ENCODE measurements around the gene C12orf56. TPM values are rescaled to one million over a fixed set of nuclear protein-coding genes. Genes with fewer than 3 reads are reported as not detected.
"Not testable (repeated sequence)": the region's sequence is repeated elsewhere in the genome, so short reads cannot be mapped to it uniquely, and the experiment has no call there.

C12orf56 gene
- total RNA-seq, 1 donor from 2014 or later = not detected

DNA sequence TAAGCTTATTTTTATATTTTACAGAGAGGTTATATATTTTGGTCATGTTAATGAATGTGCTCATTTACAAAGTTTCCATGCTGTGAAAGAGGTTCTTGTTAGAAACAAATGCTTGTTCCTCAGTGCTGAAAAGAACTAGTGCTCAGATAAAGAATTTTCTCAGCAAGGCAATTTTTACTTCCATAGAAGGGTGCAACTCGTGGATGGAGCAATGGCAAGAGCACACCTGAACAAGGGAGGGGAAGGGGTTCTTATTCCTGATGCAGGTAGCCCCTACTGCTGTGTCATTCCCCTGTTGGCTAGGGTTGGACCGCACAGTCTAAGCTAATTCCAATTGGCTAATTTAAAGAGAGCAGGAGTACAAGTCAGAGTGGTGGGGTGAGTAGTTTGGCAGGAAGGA, 34.3 kb downstream of the C12orf56 start:
- H3K4me3 Mint-ChIP-seq; intact Hi-C loops (cut with micrococcal nuclease); H3K36me3 Mint-ChIP-seq (ENCODE audit: low read depth); H3K9me3 Mint-ChIP-seq; DNase-seq; H3K27me3 Mint-ChIP-seq; H3K4me1 Mint-ChIP-seq; H3K27ac Mint-ChIP-seq: not testable (repeated sequence)

GRCh38 chr12:64352181-64352580, 38.4 kb downstream of the C12orf56 start:
- peaks cover 2% of the 10 kb centered on the region for H3K36me3 Mint-ChIP-seq (ENCODE audit: low read depth)
- H3K4me3 Mint-ChIP-seq = no peak overlapping the region
- no peaks in the 10 kb centered on the region for H3K4me1 Mint-ChIP-seq
- DNase-seq = no peak
- peaks cover 9% of the 10 kb centered on the region for H3K9me3 Mint-ChIP-seq
- no peak overlapping the region for H3K27ac Mint-ChIP-seq
- peaks cover 4% of the 10 kb centered on the region for H3K27me3 Mint-ChIP-seq
- intact Hi-C loops (cut with micrococcal nuclease) = no loop called here

DNA sequence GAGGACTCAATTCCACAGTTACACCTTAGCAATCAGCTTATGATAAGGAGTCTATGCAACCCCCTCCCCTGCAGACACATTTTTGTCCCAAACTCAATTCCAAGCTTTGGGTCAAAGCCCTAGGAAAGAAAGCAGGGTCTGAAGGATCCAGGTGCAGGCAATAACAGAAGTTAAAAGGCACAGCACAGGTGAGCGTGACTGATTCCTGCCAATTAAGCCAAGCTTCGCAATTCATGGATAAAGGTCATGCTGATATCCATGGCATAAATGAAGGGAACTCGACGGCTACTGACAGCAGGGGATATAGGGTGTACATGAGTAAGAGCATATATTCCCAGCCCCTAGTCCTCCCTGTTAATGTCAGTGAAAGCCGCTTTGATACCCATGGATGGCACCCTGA, 39.3 kb downstream of the C12orf56 start:
- H3K4me3 Mint-ChIP-seq = no peak overlapping the region
- intact Hi-C loops (cut with micrococcal nuclease) = no loop called here
- H3K9me3 Mint-ChIP-seq = peaks cover 6% of the 10 kb centered on the region
- H3K36me3 Mint-ChIP-seq (ENCODE audit: low read depth) = no peaks in the 10 kb centered on the region
- H3K4me1 Mint-ChIP-seq = no peaks in the 10 kb centered on the region
- H3K27ac Mint-ChIP-seq = no peak overlapping the region
- peaks cover 4% of the 10 kb centered on the region for H3K27me3 Mint-ChIP-seq
- DNase-seq = no peak

- no peaks in the 10 kb centered on the region for H3K4me1 Mint-ChIP-seq
- no peak for DNase-seq
- intact Hi-C loops (cut with micrococcal nuclease) = no loop called here
- no peak overlapping the region for H3K4me3 Mint-ChIP-seq
- peaks cover 4% of the 10 kb centered on the region for H3K9me3 Mint-ChIP-seq
- no peaks in the 10 kb centered on the region for H3K36me3 Mint-ChIP-seq (ENCODE audit: low read depth)
- H3K27ac Mint-ChIP-seq = no peak overlapping the region
- H3K27me3 Mint-ChIP-seq = peaks cover 4% of the 10 kb centered on the region
Measured at GRCh38 chr12:64347630-64348029, 42.9 kb downstream of the C12orf56 start.

GRCh38 chr12:64344631-64345030, 45.9 kb downstream of the C12orf56 start:
- H3K27me3 Mint-ChIP-seq; H3K36me3 Mint-ChIP-seq (ENCODE audit: low read depth); H3K4me1 Mint-ChIP-seq; H3K27ac Mint-ChIP-seq; H3K9me3 Mint-ChIP-seq; intact Hi-C loops (cut with micrococcal nuclease); H3K4me3 Mint-ChIP-seq; DNase-seq: not testable (repeated sequence)

GRCh38 chr12:64340546-64340945, 50.0 kb downstream of the C12orf56 start:
- H3K4me1 Mint-ChIP-seq; DNase-seq; H3K4me3 Mint-ChIP-seq; intact Hi-C loops (cut with micrococcal nuclease); H3K27ac Mint-ChIP-seq; H3K27me3 Mint-ChIP-seq; H3K36me3 Mint-ChIP-seq (ENCODE audit: low read depth); H3K9me3 Mint-ChIP-seq: not testable (repeated sequence)

GRCh38 chr12:64335886-64336466, 54.6 kb downstream of the C12orf56 start:
- no peak overlapping the region for H3K27ac Mint-ChIP-seq
- H3K4me1 Mint-ChIP-seq = no peaks in the 10 kb centered on the region

DNA sequence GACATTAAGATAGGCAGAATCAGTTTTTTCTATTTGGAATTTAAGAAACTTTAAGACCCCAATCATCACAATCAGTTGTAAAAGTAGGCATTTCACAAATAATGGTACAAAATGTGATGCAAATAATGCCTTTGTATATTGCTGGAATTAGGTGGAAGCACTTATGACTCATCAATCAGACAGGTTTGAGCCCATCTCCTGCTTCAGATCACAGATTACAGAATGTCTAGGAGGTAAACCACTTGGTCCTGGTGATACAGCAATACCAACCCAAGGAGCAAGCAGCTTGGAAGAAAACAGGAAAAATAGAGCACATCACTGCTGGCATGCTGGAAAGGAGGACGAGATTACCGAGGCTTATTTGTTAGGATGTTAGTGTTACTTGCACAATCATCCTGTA, 57.6 kb downstream of the C12orf56 start:
- Mint-ChIP-seq H3K27ac (no peak overlapping the region), H3K9me3 (no peaks in the 10 kb centered on the region), H3K4me3 (no peak overlapping the region), H3K36me3 (ENCODE audit: low read depth) (no peaks in the 10 kb centered on the region), H3K27me3 (no peaks in the 10 kb centered on the region), H3K4me1 (no peaks in the 10 kb centered on the region)
- intact Hi-C loops (cut with micrococcal nuclease) = no loop called here
- no peak for DNase-seq

More at GRCh38 chr12:64335886-64336466, 54.6 kb downstream of the C12orf56 start:
- Mint-ChIP-seq H3K9me3 (peaks cover 4% of the 10 kb centered on the region), H3K27me3 (peaks cover 2% of the 10 kb centered on the region), H3K4me3 (no peak overlapping the region), H3K36me3 (ENCODE audit: low read depth) (no peaks in the 10 kb centered on the region)
- DNase-seq = no peak
- intact Hi-C loops (cut with micrococcal nuclease) = no loop called here

DNA sequence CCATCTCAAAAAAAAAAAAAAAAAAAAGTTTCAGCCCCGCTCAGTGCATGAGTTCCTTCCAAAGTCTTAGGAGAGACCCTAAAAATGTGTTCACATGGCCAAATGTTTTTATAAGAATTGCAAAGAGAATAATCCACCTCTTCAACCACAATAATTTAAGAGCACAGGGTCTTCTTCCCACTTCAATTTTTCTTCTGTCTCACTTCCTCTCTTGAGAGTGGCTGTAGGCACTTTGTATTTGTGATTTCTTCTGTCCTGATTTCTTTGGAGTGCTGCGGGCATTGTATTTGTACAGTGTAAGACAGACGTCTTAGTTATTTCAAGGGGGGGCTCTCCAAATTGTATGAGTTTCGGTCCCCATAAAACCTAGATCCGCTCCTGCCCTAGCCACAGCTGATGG, 58.3 kb downstream of the C12orf56 start:
- intact Hi-C loops (cut with micrococcal nuclease) = no loop called here
- no peaks in the 10 kb centered on the region for H3K9me3 Mint-ChIP-seq
- no peak overlapping the region for H3K27ac Mint-ChIP-seq

GRCh38 chr12:64329031-64329710, 61.4 kb downstream of the C12orf56 start:
- DNase-seq; H3K9me3 Mint-ChIP-seq; H3K4me3 Mint-ChIP-seq; intact Hi-C loops (cut with micrococcal nuclease); H3K27me3 Mint-ChIP-seq; H3K4me1 Mint-ChIP-seq; H3K36me3 Mint-ChIP-seq (ENCODE audit: low read depth); H3K27ac Mint-ChIP-seq: not testable (repeated sequence)

More for the DNA sequence above, 58.3 kb downstream of the C12orf56 start:
- Mint-ChIP-seq H3K4me1 (no peaks in the 10 kb centered on the region), H3K4me3 (no peak overlapping the region), H3K27me3 (no peaks in the 10 kb centered on the region), H3K36me3 (ENCODE audit: low read depth) (no peaks in the 10 kb centered on the region)
- no peak for DNase-seq

DNA sequence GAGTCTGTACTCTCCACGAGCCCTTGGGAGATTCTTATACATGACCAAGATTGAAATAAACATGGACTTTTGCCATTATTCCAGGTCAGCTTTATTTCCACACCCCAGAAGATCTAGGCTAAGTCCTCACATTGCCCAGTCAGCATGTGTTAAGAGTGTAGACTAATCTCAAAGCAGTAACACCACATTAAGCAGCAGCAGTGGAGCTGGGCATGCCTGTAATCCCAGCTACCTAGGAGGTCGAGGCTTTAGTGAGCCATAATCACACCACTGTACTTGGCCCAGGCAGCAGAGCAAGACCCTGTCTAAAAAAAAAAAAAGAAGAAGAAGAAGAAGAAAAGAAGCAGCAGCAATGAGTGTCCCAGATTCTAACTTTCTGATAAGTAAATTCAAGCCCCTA, 65.5 kb downstream of the C12orf56 start:
- Mint-ChIP-seq H3K36me3 (ENCODE audit: low read depth) (no peaks in the 10 kb centered on the region), H3K27me3 (peaks cover 2% of the 10 kb centered on the region), H3K27ac (no peak overlapping the region), H3K9me3 (no peaks in the 10 kb centered on the region), H3K4me3 (no peak overlapping the region), H3K4me1 (no peaks in the 10 kb centered on the region)
- no peak for DNase-seq
- intact Hi-C loops (cut with micrococcal nuclease) = no loop called here

GRCh38 chr12:64323476-64324225, 66.9 kb downstream of the C12orf56 start:
- H3K9me3 Mint-ChIP-seq = no peaks in the 10 kb centered on the region
- peaks cover 2% of the 10 kb centered on the region for H3K27me3 Mint-ChIP-seq
- DNase-seq = no peak
- no peaks in the 10 kb centered on the region for H3K4me1 Mint-ChIP-seq
- intact Hi-C loops (cut with micrococcal nuclease) = no loop called here
- no peak overlapping the region for H3K27ac Mint-ChIP-seq
- H3K4me3 Mint-ChIP-seq = no peak overlapping the region
- no peaks in the 10 kb centered on the region for H3K36me3 Mint-ChIP-seq (ENCODE audit: low read depth)

DNA sequence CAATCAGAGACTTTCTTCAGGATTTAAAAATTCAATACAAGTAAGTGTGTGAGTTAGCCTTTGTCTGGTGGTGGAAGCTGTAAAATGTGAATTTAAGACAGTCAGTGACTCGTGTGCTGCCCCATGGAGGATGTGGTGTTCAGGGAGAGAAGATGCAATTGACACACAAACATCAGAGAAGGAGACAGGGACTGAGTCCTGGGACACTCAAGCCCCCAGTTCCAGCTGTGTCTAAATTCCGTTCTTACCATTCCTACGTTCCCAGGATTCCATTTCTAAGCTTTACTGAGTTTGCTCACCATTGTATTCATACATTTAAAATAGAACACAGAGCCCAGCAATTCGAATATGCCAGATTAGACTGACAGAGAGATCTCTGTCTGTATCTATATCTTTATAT, 67.6 kb downstream of the C12orf56 start:
- Mint-ChIP-seq H3K4me3 (no peak overlapping the region), H3K27ac (no peak overlapping the region), H3K27me3 (peaks cover 2% of the 10 kb centered on the region), H3K9me3 (no peaks in the 10 kb centered on the region), H3K36me3 (ENCODE audit: low read depth) (no peaks in the 10 kb centered on the region), H3K4me1 (no peaks in the 10 kb centered on the region)
- intact Hi-C loops (cut with micrococcal nuclease) = no loop called here
- DNase-seq = no peak

GRCh38 chr12:64320611-64321010, 69.9 kb downstream of the C12orf56 start:
- Mint-ChIP-seq H3K27me3 (peaks cover 4% of the 10 kb centered on the region), H3K36me3 (ENCODE audit: low read depth) (no peaks in the 10 kb centered on the region), H3K4me1 (no peaks in the 10 kb centered on the region), H3K4me3 (no peak overlapping the region), H3K9me3 (no peaks in the 10 kb centered on the region), H3K27ac (no peak overlapping the region)
- intact Hi-C loops (cut with micrococcal nuclease) = no loop called here
- DNase-seq = no peak
